ENCODE data around the gene NUBP2.

DNA sequence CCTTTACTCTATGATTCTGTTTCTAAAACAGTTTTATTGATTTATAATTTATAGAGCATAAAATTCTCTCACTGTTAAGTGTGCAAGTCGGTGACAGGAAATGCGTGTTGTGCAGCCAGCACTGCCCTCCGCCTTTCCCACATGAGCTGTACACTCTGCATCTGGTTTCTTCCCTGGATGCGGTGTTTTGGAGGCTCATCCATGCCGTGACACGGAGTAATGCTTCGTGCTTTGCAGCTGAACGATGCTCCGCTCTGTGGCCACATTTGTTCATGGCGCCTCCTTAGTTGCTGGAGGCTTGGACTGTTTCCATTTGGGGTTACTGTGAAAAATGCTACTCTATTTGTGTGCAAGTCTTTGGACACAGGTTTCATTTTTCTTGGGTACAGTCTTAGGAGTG lies 17.9 kb downstream of the NUBP2 start:
- TF ChIP-seq RAD21 (IDR thresholded peaks at IDR 0.05; ENCODE audit: low read depth) (no peak), EGR1 (IDR thresholded peaks at IDR 0.05; ENCODE audit: low read depth) (no peak), ZBTB33 (IDR thresholded peaks at IDR 0.05; ENCODE audit: extremely low read depth, insufficient replicate concordance, low read length) (no peak), REST (IDR thresholded peaks at IDR 0.05; ENCODE audit: low read depth) (no peak), POLR2A (IDR thresholded peaks at IDR 0.05; ENCODE audit: borderline replicate concordance, extremely low read depth, insufficient read depth, insufficient read length) (no peak), POLR2AphosphoS5 (IDR thresholded peaks at IDR 0.05; ENCODE audit: low read depth, low read length) (no peak), CEBPB (IDR thresholded peaks at IDR 0.05; ENCODE audit: low read depth) (no peak), EZH2 (IDR thresholded peaks at IDR 0.05) (no peak), SIN3A (IDR thresholded peaks at IDR 0.05; ENCODE audit: low read depth) (no peak), JUND (IDR thresholded peaks at IDR 0.05) (no peak), SRF (IDR thresholded peaks at IDR 0.05; ENCODE audit: low read depth) (no peak), ZNF274 (IDR thresholded peaks at IDR 0.05; ENCODE audit: low read depth, low read length) (no peak)
- TF ChIP-seq, protein P1, sequence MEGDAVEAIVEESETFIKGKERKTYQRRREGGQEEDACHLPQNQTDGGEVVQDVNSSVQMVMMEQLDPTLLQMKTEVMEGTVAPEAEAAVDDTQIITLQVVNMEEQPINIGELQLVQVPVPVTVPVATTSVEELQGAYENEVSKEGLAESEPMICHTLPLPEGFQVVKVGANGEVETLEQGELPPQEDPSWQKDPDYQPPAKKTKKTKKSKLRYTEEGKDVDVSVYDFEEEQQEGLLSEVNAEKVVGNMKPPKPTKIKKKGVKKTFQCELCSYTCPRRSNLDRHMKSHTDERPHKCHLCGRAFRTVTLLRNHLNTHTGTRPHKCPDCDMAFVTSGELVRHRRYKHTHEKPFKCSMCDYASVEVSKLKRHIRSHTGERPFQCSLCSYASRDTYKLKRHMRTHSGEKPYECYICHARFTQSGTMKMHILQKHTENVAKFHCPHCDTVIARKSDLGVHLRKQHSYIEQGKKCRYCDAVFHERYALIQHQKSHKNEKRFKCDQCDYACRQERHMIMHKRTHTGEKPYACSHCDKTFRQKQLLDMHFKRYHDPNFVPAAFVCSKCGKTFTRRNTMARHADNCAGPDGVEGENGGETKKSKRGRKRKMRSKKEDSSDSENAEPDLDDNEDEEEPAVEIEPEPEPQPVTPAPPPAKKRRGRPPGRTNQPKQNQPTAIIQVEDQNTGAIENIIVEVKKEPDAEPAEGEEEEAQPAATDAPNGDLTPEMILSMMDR (IDR thresholded peaks at IDR 0.05 in 2 of 3, conservative IDR thresholded peaks at IDR 0.05 in 1 of 3; ENCODE audit: borderline replicate concordance in 1 of 3, insufficient read depth in 1 of 3, low read depth in 2 of 3, low read length in 2 of 3): no peak
- TF ChIP-seq, protein P2, sequence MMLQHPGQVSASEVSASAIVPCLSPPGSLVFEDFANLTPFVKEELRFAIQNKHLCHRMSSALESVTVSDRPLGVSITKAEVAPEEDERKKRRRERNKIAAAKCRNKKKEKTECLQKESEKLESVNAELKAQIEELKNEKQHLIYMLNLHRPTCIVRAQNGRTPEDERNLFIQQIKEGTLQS (IDR thresholded peaks at IDR 0.05): no peak
